Measurements from ENCODE around the gene TBXAS1. TPM values are rescaled to one million over a fixed set of nuclear protein-coding genes. Genes with fewer than 3 reads are reported as not detected.

TBXAS1 gene
- polyA plus RNA-seq, 2 of the 4 experiments (the other 2 are of a cell fraction) = 8.8 to 11.6 TPM

GRCh38 chr7:139972029-139972428 is 143.0 kb downstream of the TBXAS1 start:
- CTCF ChIA-PET = interaction anchor here (0.9 to 5.6 kb wide), 2 partner anchors 15 to 31 kb away, joined by 3 to 25 read pairs; no protein-coding TSS in a partner anchor
- ATAC-seq = peak in 1 of 2 experiments; percentile 39; a peak in 2 of 6 replicates

More at GRCh38 chr7:139972029-139972428, 143.0 kb downstream of the TBXAS1 start:
- H3K9me3 ChIP-seq = no peaks in the 10 kb centered on the region
- TF ChIP-seq EHF (CRISPR knock-in tag; IDR thresholded peaks at IDR 0.05) = no peak
- TF ChIP-seq SMC3 (IDR thresholded peaks at IDR 0.05) = no peak
- TF ChIP-seq GATA3 (IDR thresholded peaks at IDR 0.05; ENCODE audit: borderline replicate concordance) = no peak
- TF ChIP-seq HMGXB4 (CRISPR knock-in tag; IDR thresholded peaks at IDR 0.05; ENCODE audit: borderline replicate concordance) = no peak
- no peak for TF ChIP-seq RNF2 (IDR thresholded peaks at IDR 0.05; ENCODE audit: borderline replicate concordance, low read depth)
- TF ChIP-seq HOXB5 (CRISPR knock-in tag; IDR thresholded peaks at IDR 0.05) = no peak
- TF ChIP-seq ATOH8 (CRISPR knock-in tag; IDR thresholded peaks at IDR 0.05; ENCODE audit: low read depth) = no peak
- TF ChIP-seq ESRRA (IDR thresholded peaks at IDR 0.05; ENCODE audit: borderline replicate concordance, low read length) = no peak
- TF ChIP-seq, protein P1, sequence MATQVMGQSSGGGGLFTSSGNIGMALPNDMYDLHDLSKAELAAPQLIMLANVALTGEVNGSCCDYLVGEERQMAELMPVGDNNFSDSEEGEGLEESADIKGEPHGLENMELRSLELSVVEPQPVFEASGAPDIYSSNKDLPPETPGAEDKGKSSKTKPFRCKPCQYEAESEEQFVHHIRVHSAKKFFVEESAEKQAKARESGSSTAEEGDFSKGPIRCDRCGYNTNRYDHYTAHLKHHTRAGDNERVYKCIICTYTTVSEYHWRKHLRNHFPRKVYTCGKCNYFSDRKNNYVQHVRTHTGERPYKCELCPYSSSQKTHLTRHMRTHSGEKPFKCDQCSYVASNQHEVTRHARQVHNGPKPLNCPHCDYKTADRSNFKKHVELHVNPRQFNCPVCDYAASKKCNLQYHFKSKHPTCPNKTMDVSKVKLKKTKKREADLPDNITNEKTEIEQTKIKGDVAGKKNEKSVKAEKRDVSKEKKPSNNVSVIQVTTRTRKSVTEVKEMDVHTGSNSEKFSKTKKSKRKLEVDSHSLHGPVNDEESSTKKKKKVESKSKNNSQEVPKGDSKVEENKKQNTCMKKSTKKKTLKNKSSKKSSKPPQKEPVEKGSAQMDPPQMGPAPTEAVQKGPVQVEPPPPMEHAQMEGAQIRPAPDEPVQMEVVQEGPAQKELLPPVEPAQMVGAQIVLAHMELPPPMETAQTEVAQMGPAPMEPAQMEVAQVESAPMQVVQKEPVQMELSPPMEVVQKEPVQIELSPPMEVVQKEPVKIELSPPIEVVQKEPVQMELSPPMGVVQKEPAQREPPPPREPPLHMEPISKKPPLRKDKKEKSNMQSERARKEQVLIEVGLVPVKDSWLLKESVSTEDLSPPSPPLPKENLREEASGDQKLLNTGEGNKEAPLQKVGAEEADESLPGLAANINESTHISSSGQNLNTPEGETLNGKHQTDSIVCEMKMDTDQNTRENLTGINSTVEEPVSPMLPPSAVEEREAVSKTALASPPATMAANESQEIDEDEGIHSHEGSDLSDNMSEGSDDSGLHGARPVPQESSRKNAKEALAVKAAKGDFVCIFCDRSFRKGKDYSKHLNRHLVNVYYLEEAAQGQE (IDR thresholded peaks at IDR 0.05) = no peak
- TF ChIP-seq RFX5 (IDR thresholded peaks at IDR 0.05) = no peak
- no peak for TF ChIP-seq PHF8 (IDR thresholded peaks at IDR 0.05; ENCODE audit: borderline replicate concordance, low read depth)
- no peak for TF ChIP-seq KDM1A (IDR thresholded peaks at IDR 0.05; ENCODE audit: low read depth)
- TF ChIP-seq CHD2 (IDR thresholded peaks at IDR 0.05; ENCODE audit: low read length, partially characterized antibody) = no peak
- TF ChIP-seq, protein P2, sequence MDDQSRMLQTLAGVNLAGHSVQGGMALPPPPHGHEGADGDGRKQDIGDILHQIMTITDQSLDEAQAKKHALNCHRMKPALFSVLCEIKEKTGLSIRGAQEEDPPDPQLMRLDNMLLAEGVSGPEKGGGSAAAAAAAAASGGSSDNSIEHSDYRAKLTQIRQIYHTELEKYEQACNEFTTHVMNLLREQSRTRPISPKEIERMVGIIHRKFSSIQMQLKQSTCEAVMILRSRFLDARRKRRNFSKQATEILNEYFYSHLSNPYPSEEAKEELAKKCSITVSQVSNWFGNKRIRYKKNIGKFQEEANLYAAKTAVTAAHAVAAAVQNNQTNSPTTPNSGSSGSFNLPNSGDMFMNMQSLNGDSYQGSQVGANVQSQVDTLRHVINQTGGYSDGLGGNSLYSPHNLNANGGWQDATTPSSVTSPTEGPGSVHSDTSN (IDR thresholded peaks at IDR 0.05) = no peak
- no peak for TF ChIP-seq MYC (IDR thresholded peaks at IDR 0.05; ENCODE audit: borderline replicate concordance, low read length)
- no peak for TF ChIP-seq POLR2AphosphoS2 (conservative IDR thresholded peaks at IDR 0.05; ENCODE audit: low read length)
- no peak for TF ChIP-seq ZSCAN20 (CRISPR knock-in tag; IDR thresholded peaks at IDR 0.05)
- TF ChIP-seq HES2 (IDR thresholded peaks at IDR 0.05) = no peak
- no peak for TF ChIP-seq SREBF2 (IDR thresholded peaks at IDR 0.05)
- no peak for TF ChIP-seq MAFK (IDR thresholded peaks at IDR 0.05; ENCODE audit: partially characterized antibody)
- no peak overlapping the region for H3K27ac ChIP-seq
- no peak for FAIRE-seq
- H3K4me1 ChIP-seq = no peaks in the 10 kb centered on the region
- POLR2A ChIA-PET = no interaction called here
- H3K4me2 ChIP-seq = no peak overlapping the region
- no peak for DNase-seq (ENCODE audit: low read depth in 1 of 2, low spot score in 1 of 2)
- no peak overlapping the region for H3K4me3 ChIP-seq
